Hematopoietic multipotent progenitor cell treated with erythropoietin and hydrocortisone succinate and interleukin-3 and kit ligand, for 4 days (in vitro differentiated cells): ENCODE results near the gene PLA2G2C.

Source experiments
- DNase-seq: peaks from one replicate; pipeline ENCODE4 v3.0.0-alpha.2; 2015

PLA2G2C gene

DNA sequence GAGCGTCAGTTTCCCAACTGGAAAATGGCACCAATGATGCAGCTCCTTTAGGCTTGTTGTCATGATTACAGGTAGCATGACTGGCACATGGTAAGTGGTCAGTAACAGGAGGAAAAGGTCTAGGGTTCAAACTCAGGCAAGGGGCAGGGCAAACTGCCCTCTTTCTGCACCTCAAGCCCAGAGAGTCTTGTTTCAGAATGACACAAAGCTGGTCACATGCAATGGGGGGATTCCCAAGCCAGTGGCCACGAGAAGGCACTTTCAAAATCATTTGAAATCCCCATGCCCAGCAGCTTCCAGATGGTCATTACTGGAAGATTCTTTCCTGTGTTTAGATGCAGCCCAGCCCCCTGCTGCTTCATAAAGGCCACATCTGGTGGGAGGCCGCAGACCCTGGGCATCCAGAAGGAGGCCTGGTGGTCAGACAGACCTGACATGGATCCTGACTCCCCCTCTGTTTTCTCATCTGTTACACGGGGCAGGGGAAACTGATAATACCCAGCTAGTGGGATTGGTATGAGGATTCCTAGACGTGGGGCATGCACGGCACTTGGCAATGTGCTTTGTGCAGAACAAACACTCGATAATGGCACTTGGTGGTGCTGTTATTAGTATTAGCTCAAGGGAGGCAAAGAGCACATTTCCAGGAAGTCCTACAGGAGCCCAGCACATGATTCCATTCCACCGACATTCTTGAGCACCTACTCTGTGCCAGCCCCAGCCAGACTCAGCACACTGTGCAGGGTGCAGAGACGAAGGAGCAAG lies 60.1 kb downstream of the PLA2G2C start:
- no peak for DNase-seq

DNA sequence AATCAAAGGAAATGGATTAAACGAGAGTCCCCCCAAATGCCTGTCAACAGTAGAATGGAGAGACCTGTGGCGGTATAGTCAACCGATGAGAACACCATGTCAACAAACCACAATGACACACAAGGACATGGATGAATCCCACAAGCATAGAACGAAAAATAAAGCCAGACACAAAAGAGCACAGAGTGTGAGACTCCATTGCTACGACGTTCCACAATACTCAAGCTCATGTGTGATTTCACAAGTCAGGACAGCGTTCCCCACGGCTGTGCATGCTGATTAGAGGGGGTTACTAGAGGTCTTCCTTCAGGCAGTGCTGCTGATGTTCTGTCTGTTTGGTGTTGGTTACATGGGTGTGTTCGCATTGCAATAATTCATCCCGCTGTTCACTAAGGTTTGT lies 61.2 kb downstream of the PLA2G2C start:
- no peak for DNase-seq

DNA sequence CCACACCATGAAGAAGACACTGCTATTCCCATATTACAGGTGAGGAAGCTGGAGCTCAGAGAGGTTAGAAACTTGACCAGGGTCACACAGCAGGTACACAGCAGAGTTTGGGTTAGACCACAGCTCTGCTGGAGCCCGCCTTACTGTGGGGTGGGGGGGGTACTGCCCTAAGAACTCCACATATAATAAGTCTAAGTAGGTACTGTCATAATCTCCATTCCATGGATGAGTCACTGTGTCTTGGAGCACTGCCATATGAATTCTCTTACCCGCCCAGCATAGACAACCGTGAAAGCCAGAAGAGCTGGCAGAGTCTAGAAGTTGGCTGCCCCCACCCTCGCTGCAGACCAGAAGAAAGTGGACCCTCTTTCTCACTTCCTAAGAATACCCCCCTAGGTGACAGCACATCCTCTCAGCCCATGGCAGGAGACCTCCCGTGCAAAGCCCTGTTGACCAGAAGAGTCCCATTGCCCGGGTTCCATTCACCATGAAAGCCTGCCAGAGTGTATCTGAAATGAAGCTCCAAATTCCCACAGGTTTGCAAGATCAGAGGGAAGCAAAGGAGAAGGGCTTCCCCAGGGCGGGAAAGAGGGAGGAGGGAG lies 61.8 kb downstream of the PLA2G2C start:
- peak; percentile 60 for DNase-seq

DNA sequence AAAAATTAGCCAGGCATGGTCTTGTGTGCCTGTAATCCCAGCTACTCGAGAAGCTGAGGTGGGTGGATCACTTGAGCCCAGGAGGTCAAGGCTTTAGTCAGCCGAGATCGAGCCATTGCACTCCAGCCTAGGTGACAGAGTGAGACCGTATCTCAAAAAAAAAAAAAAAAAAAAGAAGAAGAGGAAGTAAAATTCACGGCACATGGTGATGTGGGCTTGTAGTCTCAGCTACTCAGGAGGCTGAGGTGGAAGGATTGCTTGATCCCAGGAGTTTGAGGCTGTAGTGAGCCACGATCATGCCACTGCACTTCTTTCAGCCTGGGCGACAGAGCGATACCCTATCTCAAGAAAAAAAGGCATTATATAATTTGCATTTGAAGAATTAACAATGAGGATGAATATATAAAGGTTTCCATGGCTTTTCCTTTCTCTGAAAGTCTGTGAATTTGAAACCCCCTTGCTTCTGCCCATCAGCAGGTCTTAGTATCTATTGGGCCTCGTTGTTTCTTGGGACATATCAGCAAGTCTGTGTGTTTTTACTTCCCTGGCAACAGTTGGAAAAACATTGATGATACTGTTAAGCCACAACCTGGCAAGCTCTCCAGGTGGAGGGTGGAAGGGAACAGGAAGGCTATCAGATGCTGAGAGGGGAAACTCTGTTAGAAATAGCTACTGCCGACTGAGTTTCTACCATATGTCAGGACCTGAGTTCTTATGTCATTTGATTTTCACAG lies 62.4 kb downstream of the PLA2G2C start:
- peak; percentile 18 for DNase-seq

DNA sequence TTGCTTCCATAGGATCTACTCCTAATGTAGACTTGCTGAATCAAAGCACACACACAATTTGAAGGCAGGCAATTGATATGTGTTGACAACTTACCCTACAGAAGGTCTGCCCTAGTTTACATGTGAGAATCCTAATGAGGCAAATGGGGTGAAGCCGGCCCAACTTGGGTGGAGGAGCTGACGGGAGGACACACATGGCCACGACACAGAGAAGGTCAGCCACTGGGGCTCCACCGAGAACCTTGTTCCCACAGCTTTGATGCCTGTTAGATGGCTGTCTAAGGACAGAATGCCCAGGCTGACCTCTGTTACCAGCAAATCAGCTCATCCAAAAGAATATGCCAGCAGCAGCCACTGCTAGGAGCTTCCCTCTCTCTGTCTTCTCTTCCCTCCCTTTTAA lies 65.5 kb downstream of the PLA2G2C start:
- DNase-seq, result no peak

DNA sequence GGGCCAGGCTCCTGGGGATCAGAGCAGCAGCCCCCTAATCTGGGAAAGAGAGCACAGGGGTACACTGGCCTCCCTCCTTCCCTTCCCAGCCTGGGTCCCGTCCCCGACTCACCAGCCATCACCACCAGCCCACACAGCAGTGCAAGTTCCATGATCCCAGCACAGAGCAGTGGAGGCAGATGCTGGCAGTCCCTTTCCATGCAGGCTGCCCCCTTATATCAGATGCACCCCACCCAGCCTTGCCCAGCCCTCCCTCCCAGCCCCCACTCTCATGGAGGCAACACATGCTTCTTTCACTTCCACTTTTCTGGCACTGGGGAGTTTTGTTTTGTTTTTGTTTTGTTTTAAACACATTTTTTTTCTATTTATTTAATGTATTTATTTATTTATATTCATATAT lies 67.0 kb downstream of the PLA2G2C start, which contains the start of gene PLA2G2D:
PLA2G2D (minus strand) TSS at position 190 of the 400 bp plus-strand sequence; CDS start at position 152, 38 bp downstream.
- DNase-seq, result no peak

DNA sequence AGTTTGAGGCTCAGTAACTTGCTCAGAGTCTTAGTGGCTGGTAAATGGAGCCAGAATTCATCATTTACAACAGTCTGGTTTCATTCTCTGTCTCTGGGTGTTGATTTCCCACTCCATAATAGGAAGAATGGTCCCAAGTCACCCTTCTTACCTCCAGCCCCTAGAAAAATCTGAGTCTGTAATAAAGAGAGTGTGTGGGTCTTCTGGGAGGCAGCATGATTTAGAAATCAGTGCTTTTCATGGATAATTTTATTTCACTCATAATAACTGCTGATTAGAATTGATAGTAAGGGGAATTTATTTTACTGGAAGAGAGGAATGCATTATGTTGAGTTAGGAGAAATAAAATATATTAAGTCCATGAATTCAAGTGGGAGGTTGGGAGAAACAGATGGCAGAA lies 69.1 kb downstream of the PLA2G2C start:
- DNase-seq, result no peak

DNA sequence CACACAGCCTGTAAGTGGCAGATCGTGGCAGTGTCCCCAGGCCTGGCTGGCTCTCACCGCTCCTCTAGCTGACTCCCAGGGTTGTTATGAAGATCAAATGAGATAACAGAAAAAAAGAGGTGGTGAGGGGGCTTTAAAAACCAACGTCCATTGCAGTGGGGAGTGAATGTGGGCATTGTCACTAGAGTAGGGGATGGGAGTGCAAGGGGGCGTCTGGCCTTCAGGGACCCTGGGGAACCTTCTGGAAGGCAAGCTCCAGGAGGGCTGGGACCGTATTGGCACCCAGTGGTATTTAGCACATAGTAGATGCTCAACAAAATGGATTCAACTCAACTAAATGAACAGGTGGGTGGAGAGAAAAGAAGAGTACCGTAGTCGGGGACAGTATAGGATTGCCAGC lies 70.4 kb downstream of the PLA2G2C start:
- DNase-seq, result no peak

DNA sequence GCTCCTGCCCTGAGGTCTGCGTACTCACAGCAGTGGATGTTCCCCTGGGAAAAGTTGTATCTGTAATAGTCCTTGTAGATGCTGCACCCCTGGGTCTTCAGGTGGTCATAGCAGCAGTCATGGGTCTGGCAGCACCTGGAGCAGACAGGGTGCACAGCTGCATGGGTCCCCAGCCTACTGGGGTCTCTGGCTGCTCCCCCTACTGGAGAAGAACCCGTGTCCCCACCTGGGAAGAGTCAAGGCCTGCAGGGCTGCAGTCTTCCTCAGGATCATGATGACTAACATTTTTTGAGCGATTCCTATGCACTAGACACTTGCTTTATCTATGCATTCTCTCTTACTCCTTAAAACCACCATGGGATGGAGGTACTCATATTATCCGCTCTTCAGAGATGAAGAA lies 70.8 kb downstream of the PLA2G2C start:
- no peak for DNase-seq

DNA sequence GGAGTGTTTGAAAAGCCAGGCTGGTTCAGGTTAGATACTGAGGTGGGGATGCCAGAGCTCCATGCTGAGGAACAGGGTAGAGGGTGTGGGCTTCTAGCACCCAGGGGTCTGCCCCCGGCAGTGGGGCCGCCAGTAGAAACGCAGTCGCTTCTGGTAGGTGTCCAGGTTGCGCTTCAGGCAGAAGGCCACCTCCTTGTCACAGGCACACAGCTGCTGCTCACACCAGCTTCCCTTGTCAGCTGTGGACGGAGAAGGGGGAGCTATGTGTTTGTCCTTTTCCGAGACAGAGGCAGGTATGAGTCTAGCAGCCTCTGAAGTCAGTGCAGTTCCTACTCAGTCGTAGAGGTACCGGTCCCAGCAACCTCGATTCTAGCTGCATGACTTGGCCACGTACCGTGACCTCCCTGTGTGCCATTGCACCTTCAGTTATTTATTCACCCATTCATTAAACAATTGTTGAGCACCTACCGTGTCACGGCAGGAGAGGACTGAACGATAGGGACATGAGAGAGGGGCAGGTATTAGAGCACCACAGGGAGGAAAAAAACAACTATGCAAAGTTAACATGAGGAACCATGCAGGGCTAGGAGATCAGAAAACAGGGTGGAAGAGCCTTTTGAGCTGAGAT lies 72.2 kb downstream of the PLA2G2C start:
- no peak for DNase-seq
